ENCODE results near the gene ADAM12.

ADAM12 gene

DNA sequence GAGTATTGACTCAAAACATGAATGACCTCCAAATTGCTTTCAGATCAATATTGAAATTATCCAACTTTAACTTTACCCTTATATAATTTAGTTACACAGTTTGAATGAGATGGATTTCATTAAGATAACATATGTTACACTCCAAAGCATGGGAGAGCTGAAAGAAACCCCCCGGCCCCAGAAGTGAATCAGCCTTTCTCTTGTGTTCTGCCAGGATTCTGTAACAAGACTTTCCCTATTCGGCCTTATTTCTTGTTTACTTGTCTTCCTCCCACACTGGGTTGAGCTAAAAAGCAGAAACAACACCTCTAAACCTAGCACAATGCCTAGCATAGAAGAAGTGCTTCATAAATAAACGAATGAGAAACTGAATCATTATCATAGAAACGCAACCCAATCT is 224.8 kb downstream of the ADAM12 start:
- no peaks in the 10 kb centered on the region for H3K27me3 ChIP-seq (ENCODE audit: low read depth, low read length)
- no peak overlapping the region for H3K9ac ChIP-seq (ENCODE audit: low read length)
- H2AFZ ChIP-seq (ENCODE audit: low read depth, low read length), result no peak overlapping the region
- TF ChIP-seq, protein P1, sequence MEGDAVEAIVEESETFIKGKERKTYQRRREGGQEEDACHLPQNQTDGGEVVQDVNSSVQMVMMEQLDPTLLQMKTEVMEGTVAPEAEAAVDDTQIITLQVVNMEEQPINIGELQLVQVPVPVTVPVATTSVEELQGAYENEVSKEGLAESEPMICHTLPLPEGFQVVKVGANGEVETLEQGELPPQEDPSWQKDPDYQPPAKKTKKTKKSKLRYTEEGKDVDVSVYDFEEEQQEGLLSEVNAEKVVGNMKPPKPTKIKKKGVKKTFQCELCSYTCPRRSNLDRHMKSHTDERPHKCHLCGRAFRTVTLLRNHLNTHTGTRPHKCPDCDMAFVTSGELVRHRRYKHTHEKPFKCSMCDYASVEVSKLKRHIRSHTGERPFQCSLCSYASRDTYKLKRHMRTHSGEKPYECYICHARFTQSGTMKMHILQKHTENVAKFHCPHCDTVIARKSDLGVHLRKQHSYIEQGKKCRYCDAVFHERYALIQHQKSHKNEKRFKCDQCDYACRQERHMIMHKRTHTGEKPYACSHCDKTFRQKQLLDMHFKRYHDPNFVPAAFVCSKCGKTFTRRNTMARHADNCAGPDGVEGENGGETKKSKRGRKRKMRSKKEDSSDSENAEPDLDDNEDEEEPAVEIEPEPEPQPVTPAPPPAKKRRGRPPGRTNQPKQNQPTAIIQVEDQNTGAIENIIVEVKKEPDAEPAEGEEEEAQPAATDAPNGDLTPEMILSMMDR (IDR thresholded peaks at IDR 0.05; ENCODE audit: low read depth, low read length), result no peak
- no peak for TF ChIP-seq EZH2phosphoT487 (IDR thresholded peaks at IDR 0.05; ENCODE audit: low read depth)
- H3K4me2 ChIP-seq (ENCODE audit: low read length), result no peak overlapping the region
- no peaks in the 10 kb centered on the region for H3K79me2 ChIP-seq (ENCODE audit: low read length)
- H3K4me1 ChIP-seq (ENCODE audit: low read length), result no peaks in the 10 kb centered on the region
- H3K9me3 ChIP-seq (ENCODE audit: insufficient read depth, low read length), result no peaks in the 10 kb centered on the region
- H3K27ac ChIP-seq (ENCODE audit: low read length), result no peak overlapping the region
- no peak overlapping the region for H3K4me3 ChIP-seq (ENCODE audit: low read length)
- no peaks in the 10 kb centered on the region for H3K36me3 ChIP-seq (replicated peaks; ENCODE audit: low read depth, low read length)
- no peaks in the 10 kb centered on the region for H4K20me1 ChIP-seq (ENCODE audit: insufficient read depth, low read length)

DNA sequence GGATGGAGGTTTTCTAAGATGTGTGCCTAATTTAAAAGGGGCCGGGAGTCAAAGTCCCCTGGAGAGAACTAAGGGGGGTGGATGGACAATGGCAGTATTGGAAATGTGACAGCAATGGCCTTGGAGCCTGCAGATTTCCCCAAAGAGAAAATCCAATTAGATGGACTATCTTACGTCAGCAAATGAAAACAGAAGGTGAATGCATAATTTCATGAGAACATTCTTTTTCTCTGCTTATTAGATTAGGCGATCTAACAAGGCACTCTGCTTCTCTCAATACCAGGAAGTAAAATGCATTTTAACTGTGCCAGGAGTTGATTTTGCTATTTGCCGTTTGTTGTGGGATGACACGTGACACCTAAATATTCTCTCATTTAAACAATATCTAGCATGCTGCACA is 226.6 kb downstream of the ADAM12 start:
- Histone ChIP-seq H3K36me3 (replicated peaks; ENCODE audit: low read depth, low read length) (no peaks in the 10 kb centered on the region), H3K4me1 (ENCODE audit: low read length) (no peaks in the 10 kb centered on the region), H4K20me1 (ENCODE audit: insufficient read depth, low read length) (no peaks in the 10 kb centered on the region), H3K4me3 (ENCODE audit: low read length) (no peak overlapping the region), H3K27me3 (ENCODE audit: low read depth, low read length) (no peaks in the 10 kb centered on the region), H3K79me2 (ENCODE audit: low read length) (no peaks in the 10 kb centered on the region), H3K9ac (ENCODE audit: low read length) (no peak overlapping the region), H2AFZ (ENCODE audit: low read depth, low read length) (no peak overlapping the region), H3K27ac (ENCODE audit: low read length) (no peak overlapping the region), H3K9me3 (ENCODE audit: insufficient read depth, low read length) (no peaks in the 10 kb centered on the region), H3K4me2 (ENCODE audit: low read length) (no peak overlapping the region)
- TF ChIP-seq EZH2phosphoT487 (IDR thresholded peaks at IDR 0.05; ENCODE audit: low read depth), result no peak
- TF ChIP-seq, protein P1 (IDR thresholded peaks at IDR 0.05; ENCODE audit: low read depth, low read length), result no peak

DNA sequence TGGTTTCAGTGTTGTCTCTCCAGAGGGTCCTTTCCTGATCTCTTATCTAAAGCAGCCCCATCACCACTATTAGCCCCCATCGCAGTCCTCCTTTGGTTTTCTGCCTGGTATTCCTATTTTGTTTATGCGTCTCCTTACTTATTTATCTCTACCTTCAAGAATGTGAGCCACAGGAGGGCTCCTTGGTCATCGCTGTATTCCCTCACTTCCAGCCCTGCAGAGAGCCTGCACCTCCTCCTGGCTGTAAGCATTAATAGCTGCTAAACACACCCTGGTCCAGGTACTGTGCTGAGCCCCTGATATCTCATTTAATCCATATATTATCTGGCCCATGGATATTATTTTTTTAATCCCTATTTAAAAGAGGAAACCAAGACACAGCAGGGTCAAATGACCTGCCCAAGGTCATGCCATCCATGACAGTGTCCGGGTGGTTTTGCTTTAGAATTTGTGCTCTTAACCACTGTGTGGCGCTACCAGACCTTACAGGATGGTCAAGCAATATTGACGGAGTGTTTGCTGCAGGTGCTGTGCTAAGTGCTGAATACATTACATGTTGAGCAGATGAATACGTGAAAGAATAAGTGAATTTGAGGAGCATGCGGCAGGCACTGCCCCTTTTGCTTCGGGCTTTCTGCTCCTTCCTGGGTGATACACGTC is 227.2 kb downstream of the ADAM12 start:
- Histone ChIP-seq H3K27me3 (ENCODE audit: low read depth, low read length) (no peaks in the 10 kb centered on the region), H3K4me2 (ENCODE audit: low read length) (no peak overlapping the region), H3K9me3 (ENCODE audit: insufficient read depth, low read length) (no peaks in the 10 kb centered on the region), H3K36me3 (replicated peaks; ENCODE audit: low read depth, low read length) (no peaks in the 10 kb centered on the region), H3K27ac (ENCODE audit: low read length) (no peak overlapping the region), H2AFZ (ENCODE audit: low read depth, low read length) (no peak overlapping the region), H3K4me3 (ENCODE audit: low read length) (no peak overlapping the region), H4K20me1 (ENCODE audit: insufficient read depth, low read length) (no peaks in the 10 kb centered on the region), H3K79me2 (ENCODE audit: low read length) (no peaks in the 10 kb centered on the region), H3K4me1 (ENCODE audit: low read length) (no peaks in the 10 kb centered on the region), H3K9ac (ENCODE audit: low read length) (no peak overlapping the region)
- no peak for TF ChIP-seq EZH2phosphoT487 (IDR thresholded peaks at IDR 0.05; ENCODE audit: low read depth)
- TF ChIP-seq, protein P1 (IDR thresholded peaks at IDR 0.05; ENCODE audit: low read depth, low read length), result peak; percentile 43

DNA sequence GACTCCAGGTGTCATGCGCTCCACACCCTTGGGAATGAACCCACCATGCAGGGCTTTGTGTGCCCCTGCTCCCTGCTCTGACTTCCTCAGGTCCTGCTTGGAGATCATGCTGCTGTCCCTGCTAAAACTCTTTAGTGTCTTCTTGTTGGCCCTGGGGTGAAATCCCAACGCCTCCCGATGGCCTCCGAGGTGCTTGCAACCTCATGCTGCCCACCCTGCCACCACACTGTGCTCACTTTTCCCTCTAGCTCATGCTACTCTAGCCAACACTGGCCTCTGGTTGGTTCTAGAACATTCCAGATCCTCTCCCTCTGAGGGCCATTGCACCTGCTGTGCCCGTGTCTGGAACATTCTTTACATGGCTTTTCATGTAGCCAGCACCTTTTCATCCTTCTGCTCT is 227.7 kb downstream of the ADAM12 start:
- Histone ChIP-seq H3K27ac (ENCODE audit: low read length) (no peak overlapping the region), H3K27me3 (ENCODE audit: low read depth, low read length) (no peaks in the 10 kb centered on the region)
- TF ChIP-seq, protein P1 (IDR thresholded peaks at IDR 0.05; ENCODE audit: low read depth, low read length), result no peak
- no peak for TF ChIP-seq EZH2phosphoT487 (IDR thresholded peaks at IDR 0.05; ENCODE audit: low read depth)

More for the DNA sequence above, 227.7 kb downstream of the ADAM12 start:
- no peak overlapping the region for H3K4me3 ChIP-seq (ENCODE audit: low read length)
- H3K4me1 ChIP-seq (ENCODE audit: low read length), result no peaks in the 10 kb centered on the region
- no peaks in the 10 kb centered on the region for H3K9me3 ChIP-seq (ENCODE audit: insufficient read depth, low read length)
- no peak overlapping the region for H3K4me2 ChIP-seq (ENCODE audit: low read length)
- H3K79me2 ChIP-seq (ENCODE audit: low read length), result no peaks in the 10 kb centered on the region
- no peak overlapping the region for H2AFZ ChIP-seq (ENCODE audit: low read depth, low read length)
- H3K9ac ChIP-seq (ENCODE audit: low read length), result no peak overlapping the region
- H4K20me1 ChIP-seq (ENCODE audit: insufficient read depth, low read length), result no peaks in the 10 kb centered on the region
- H3K36me3 ChIP-seq (replicated peaks; ENCODE audit: low read depth, low read length), result no peaks in the 10 kb centered on the region

All from OCI-LY3 (cell line).